GM06990 (cell line): ENCODE data around the gene TMEM52B.
"Not testable (repeated sequence)": the region's sequence is repeated elsewhere in the genome, so short reads cannot be mapped to it uniquely, and the experiment has no call there.

Source experiments
- DNase-seq: peaks from one replicate; pipeline ENCODE4 v3.0.0-alpha.2; 2011; ENCODE audit not compliant: insufficient read length; ENCODE audit errors: extremely low read depth
- H3K27me3 ChIP-seq: replicated peaks from 2 replicates; pipeline ENCODE4 v1.6.0; 2011; ENCODE audit warnings: low read length; ENCODE audit not compliant: control insufficient read depth, insufficient read depth
- H3K36me3 ChIP-seq: 2 replicates; pipeline ENCODE4 v1.5.1; 2011; ENCODE audit warnings: low read length; ENCODE audit not compliant: control insufficient read depth, insufficient read depth
- H3K4me3 ChIP-seq: replicated peaks from 2 replicates; pipeline ENCODE4 v1.5.1; 2011; ENCODE audit warnings: low read depth, mild to moderate bottlenecking, control low read depth, low read length
- CTCF ChIP-seq: IDR thresholded peaks from 2 replicates; pipeline ENCODE4 v1.5.1; 2011; ENCODE audit warnings: low read length, control low read depth, mild to moderate bottlenecking, inconsistent platforms; ENCODE audit not compliant: insufficient read depth, poor library complexity, severe bottlenecking

The TMEM52B gene

GRCh38 chr12:10213168-10214135, 34.6 kb downstream of the TMEM52B start:
- Histone ChIP-seq H3K27me3 (no peaks in the 10 kb centered on the region; the same call in 1 of the 2 replicates), H3K36me3 (no peaks in the 10 kb centered on the region), H3K4me3 (peak overlapping the region; percentile 64)
- peak; percentile 34 for DNase-seq
- no peak for TF ChIP-seq CTCF

GRCh38 chr12:10214136-10214894, 35.5 kb downstream of the TMEM52B start:
- Histone ChIP-seq H3K4me3 (no peak overlapping the region), H3K36me3 (no peaks in the 10 kb centered on the region), H3K27me3 (no peaks in the 10 kb centered on the region; the same call in 1 of the 2 replicates)
- TF ChIP-seq CTCF = no peak
- no peak for DNase-seq

- DNase-seq = no peak
- no peak overlapping the region for H3K4me3 ChIP-seq
- TF ChIP-seq CTCF = no peak
- no peaks in the 10 kb centered on the region; the same call in 1 of the 2 replicates for H3K27me3 ChIP-seq
- no peaks in the 10 kb centered on the region for H3K36me3 ChIP-seq
Measured at GRCh38 chr12:10214895-10215267, 36.0 kb downstream of the TMEM52B start.

GRCh38 chr12:10215436-10215835, 36.6 kb downstream of the TMEM52B start:
- Histone ChIP-seq H3K4me3 (no peak overlapping the region), H3K27me3 (no peaks in the 10 kb centered on the region; the same call in 1 of the 2 replicates), H3K36me3 (no peaks in the 10 kb centered on the region)
- TF ChIP-seq CTCF = no peak
- no peak for DNase-seq

DNA sequence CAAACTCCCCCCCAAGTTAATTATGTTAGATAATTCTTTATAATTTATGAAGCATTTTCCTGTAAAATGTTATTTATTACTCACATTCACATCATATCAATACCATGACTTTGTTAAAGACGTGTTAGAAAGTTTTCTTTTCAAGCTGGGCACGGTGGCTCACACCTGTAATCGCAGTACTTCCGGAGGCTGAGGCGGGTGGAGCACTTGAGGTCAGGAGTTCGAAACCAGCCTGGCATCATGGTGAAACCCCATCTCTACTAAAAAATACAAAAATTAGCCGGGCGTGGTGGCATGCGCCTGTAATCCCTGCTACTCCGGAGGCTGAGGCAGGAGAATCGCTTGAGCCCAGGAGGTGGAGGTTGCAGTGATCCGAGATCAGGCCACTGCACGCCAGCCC, 37.1 kb downstream of the TMEM52B start:
- DNase-seq, H3K4me3 ChIP-seq, H3K27me3 ChIP-seq, H3K36me3 ChIP-seq: not testable (repeated sequence)

DNA sequence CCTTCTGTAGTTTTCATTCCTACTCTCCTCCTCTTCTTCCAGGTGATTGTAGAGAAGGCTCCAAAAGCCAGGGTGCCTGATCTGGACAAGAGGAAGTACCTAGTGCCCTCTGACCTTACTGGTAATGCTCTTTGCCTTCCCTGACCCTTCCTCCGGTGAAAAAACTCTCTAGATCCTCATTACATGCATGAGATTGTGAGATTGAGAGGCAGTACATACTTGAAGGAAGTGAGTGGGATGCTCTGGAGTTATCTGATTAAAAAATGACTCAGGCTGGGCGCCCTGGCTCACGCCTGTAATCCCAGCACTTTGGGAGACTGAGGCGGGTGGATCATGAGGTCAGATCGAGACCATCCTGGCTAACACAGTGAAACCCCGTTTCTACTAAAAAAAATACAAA, 39.2 kb downstream of the TMEM52B start:
- no peaks in the 10 kb centered on the region; the same call in 1 of the 2 replicates for H3K27me3 ChIP-seq
- H3K36me3 ChIP-seq = no peaks in the 10 kb centered on the region
- TF ChIP-seq CTCF = no peak
- no peak overlapping the region for H3K4me3 ChIP-seq
- DNase-seq = no peak
